ENCODE measurements around the gene PAX7.

The PAX7 gene

DNA sequence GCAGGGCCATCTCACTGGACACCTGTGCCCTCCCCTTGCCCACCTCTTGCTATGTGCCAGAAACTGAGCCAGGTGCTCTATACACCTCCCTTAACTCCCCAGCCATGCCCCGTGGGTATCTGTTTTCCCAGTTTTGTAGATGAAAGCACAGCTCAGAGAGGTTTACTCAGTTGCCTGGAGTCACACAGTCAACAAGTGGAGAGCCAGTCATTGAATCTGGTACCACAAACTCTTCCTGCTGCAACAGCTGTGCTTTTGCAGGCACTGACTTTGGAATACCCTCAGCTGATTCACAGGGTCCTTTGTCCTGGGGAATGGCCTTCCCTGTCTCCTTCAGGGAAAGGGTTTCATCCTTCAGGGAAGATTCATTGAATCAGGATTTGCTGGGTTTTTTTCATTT lies 22.1 kb downstream of the PAX7 start:
- no peak for DNase-seq
- TF ChIP-seq GATA1 (IDR thresholded peaks at IDR 0.05; ENCODE audit: low read depth, low read length), result no peak
- TF ChIP-seq POLR2A (IDR thresholded peaks at IDR 0.05; ENCODE audit: low read length), result no peak

DNA sequence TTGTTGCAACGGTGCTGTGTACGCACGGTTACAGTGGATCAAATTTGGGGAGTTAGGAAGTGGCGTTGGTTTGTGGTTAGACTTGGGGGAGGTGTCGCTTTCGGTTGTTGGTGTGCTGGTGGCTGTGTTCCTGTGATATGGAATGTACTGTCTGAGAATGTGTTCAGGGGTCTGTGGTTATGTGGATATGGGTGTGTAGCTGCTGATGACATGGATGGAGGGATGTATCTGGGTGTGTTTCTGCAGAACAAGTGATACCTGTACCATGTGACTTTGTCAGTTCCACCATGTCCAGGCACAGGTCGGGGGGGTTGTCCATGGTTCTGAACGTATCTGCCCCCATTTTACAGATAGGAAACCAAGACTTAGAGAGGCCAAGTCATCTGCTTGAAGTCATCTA lies 22.7 kb downstream of the PAX7 start:
- no peak for TF ChIP-seq POLR2A (IDR thresholded peaks at IDR 0.05; ENCODE audit: low read length)
- no peak for TF ChIP-seq GATA1 (IDR thresholded peaks at IDR 0.05; ENCODE audit: low read depth, low read length)
- DNase-seq, result no peak

DNA sequence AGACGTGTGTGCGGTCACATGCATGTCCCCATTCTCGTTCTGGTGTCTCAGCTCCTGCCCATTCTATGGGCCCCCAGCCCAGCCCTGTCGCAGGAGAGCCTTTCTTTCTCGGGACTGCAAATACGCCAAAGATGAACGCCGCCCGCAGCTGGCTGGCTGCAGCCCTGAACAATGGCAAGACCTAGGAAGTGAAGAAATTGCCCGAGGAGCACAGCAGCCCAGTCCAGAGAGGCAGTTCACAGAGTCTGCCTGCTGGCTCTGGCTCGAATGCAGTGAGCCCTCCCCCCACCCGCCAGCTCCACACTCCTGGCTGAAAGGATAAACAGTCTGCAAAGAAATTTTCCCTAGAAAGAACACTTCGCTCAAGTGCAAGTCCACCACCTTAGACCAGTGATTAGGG lies 23.3 kb downstream of the PAX7 start:
- no peak for DNase-seq
- TF ChIP-seq POLR2A (IDR thresholded peaks at IDR 0.05; ENCODE audit: low read length) (no peak), GATA1 (IDR thresholded peaks at IDR 0.05; ENCODE audit: low read depth, low read length) (no peak)

DNA sequence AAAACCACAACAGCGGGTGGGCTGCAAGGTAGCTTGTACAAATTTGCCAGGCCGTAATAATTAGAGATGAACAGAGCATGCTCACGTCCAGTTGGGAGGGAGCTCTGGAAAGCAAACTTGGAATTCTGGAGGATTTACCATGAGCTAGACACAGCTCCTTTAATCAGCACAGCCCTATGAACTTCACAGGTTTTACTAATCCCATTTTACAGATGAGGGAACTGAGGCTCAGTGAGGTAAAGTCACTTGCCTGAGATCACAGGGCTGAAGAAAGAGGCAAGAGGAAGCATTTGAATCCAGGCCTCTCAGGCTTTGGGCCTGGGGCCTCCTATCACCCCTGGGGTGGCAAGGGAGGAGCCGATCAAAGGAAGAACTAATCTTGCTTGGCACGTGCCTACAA lies 24.0 kb downstream of the PAX7 start:
- no peak for DNase-seq
- TF ChIP-seq POLR2A (IDR thresholded peaks at IDR 0.05; ENCODE audit: low read length) (no peak), GATA1 (IDR thresholded peaks at IDR 0.05; ENCODE audit: low read depth, low read length) (no peak)

DNA sequence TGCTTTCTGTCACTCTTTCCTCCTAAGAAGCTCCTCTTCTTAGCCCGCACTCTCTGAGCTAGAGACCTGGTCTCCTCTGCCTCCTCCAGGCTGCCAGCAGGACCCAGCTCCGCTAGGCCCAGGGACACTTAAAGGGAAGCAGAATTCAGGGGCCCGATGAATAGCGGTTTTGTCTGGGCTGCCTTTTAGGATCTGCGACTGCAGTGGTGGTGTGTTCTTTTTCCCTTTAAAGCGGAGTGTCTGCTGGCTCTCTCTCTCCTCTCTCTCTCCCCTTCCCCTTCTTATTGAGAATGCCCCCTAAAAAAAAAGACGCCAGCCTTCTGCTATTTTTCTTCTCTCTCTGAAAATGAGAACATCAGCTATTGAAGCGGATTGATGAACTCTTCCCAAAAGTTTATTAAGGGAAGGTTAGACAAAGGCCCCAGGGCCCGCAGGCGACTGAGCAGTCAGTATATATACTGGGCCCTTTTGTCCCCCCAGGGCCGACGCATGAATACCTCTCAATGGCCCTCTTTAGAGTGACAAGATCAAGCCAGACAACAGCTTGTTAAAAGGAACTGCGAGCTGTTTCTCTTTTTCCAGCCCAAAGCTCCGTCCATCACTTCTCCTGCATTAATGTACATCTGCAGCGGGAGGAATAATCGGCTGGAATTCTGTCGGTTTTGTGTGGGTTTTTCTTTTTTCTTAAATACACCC lies 27.0 kb downstream of the PAX7 start:
- no peak for TF ChIP-seq GATA1 (IDR thresholded peaks at IDR 0.05; ENCODE audit: low read depth, low read length)
- TF ChIP-seq POLR2A (IDR thresholded peaks at IDR 0.05; ENCODE audit: low read length), result no peak
- no peak for DNase-seq

DNA sequence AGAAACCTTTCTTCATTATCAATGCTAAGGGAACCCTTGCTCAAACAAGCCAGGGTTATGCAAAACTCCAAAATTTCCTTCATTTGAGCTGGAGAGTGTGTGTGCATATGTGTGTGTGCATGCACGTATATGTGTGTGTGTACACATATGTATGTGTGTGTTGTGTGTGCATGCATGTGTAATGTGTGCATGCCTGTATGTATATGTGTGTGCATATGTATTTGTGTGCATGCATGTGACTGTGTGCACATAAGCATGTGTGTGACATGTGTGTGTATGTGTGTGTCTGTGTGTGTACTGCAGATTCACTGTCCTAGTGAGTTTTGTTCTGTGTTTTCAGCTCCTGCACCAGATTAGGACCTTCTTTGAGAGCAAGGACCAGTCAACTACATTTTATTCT lies 28.2 kb downstream of the PAX7 start:
- no peak for DNase-seq
- TF ChIP-seq GATA1 (IDR thresholded peaks at IDR 0.05; ENCODE audit: low read depth, low read length), result no peak
- no peak for TF ChIP-seq POLR2A (IDR thresholded peaks at IDR 0.05; ENCODE audit: low read length)

DNA sequence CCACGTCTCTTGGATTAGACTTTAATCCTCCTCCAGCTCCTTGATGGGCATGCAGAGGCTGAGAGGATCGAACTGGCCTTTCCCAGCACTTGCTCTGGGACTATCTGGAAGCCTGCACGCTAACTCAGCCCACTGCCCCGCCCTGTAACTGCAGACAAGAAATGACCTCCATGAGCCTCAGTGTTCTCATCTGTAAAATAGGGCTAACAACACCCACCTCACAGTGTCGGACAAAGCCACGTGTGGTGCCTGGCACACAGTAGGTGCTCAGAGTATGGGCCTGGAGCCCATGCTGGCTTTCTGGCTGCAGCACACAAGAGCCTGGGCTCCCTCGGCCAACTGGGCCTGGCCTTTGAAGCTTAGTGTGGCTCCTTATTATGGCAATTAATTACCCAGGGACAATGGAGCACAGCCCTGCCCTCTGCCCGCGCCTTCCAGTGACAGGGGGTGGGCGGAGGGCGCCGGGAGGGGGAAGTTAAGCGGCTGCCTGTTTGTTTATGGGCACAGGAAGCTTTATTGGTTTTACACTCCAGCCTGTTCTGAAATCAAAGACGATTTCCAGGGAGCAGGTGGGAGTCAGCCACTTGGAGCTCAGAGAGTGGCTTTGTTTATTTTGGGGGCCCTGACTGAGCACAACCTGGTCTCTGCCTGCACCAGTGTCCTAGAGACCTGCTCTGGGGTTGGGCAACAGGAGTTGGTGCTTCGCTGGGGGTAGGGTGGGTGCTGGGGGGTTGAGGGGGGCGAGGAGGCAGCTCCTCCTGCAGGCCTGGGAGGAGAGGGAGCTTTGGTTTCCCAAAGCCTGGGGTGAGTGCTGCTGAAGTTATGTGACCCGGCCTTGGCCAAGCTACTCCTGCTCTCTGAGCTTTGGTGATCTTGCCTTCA lies 31.0 kb downstream of the PAX7 start:
- TF ChIP-seq POLR2A (IDR thresholded peaks at IDR 0.05; ENCODE audit: low read length), result no peak
- no peak for TF ChIP-seq GATA1 (IDR thresholded peaks at IDR 0.05; ENCODE audit: low read depth, low read length)
- no peak for DNase-seq

DNA sequence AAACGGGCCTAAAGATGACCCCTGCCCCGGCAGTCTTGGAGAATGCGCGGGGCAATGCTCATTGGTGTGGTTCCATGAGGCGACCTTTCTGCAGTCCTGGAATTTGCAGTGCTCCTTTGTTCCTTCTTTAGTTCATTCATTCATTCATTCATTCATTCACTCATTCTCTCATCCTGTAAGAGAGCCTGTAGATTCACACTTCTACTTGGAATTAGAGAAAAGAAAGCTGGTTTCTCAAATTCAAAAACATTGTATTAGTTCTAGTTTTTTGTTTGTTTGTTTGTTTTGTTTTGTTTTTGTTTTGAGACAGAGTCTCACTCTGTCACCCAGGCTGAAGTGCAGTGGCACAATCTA lies 31.6 kb downstream of the PAX7 start:
- no peak for TF ChIP-seq POLR2A (IDR thresholded peaks at IDR 0.05; ENCODE audit: low read length)
- no peak for TF ChIP-seq GATA1 (IDR thresholded peaks at IDR 0.05; ENCODE audit: low read depth, low read length)
- DNase-seq, result no peak

DNA sequence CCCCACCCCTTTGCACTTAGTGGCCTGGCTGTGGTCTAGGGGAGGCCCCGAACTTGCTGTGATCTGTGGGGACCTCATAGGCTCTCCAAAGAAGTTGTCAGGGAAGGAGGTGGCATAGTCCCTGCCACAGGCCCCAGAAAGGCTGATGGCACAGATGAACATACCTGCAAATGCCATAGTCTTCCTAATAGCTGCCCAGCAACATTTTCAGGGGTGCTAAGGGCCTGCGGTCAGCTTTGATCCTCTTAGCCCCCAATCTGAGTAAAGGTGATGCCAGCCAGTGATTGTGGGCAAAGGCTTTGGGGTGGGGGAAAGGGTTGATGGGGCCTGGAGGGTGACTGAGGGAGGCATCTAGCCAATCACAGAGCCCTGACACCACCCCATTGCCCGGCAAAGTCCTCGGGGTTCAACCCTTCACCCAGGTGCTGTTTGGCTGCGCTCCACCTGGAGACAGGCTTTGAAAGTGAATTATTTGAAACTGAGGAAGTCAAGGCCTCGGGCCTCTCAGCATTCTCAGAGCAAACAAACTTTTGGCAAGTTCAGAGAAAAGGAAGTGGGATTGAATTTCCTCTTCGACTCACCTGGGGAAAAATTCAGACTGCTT lies 35.8 kb downstream of the PAX7 start:
- TF ChIP-seq GATA1 (IDR thresholded peaks at IDR 0.05; ENCODE audit: low read depth, low read length) (no peak), POLR2A (IDR thresholded peaks at IDR 0.05; ENCODE audit: low read length) (no peak)
- no peak for DNase-seq

DNA sequence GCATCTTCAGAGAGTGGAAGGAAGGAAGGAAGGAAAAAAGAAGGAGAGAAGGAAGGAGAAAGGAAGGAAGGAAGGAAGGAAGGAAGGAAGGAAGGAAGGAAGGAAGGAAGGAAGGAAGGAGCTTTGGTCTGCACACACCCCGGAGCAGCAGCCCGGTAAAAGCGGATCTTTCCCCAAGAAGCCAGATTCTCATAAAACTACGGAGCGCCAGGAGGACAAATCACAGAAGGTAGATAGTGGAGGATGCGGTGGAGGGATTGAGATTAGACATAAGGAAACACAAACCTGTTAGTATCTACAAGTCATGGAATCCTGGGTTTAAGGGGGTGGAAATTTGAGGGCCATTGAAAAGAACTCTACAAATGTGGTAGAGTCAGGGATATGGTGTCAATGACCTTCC lies 36.7 kb downstream of the PAX7 start:
- no peak for DNase-seq
- TF ChIP-seq POLR2A (IDR thresholded peaks at IDR 0.05; ENCODE audit: low read length) (no peak), GATA1 (IDR thresholded peaks at IDR 0.05; ENCODE audit: low read depth, low read length) (no peak)

DNA sequence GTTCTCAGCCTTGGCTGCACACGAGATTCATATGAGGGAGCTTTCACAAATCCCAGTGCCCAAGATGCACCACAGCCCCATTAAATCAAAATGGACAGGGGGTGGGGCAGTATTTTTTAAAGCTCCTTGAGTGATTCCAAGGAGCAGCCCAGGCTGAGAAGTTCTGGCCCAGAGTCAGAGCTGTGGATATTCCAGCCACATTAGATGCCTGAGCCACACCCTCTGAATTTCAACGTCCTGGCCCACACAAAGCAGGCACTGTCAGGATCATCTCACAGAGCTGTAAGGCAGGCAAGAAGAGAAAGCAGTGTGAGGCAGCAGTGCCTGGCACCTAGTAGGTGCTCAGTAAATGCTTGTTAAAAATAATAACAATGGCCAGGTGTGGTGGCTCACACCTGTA lies 37.4 kb downstream of the PAX7 start:
- DNase-seq, result no peak
- TF ChIP-seq POLR2A (IDR thresholded peaks at IDR 0.05; ENCODE audit: low read length), result no peak
- no peak for TF ChIP-seq GATA1 (IDR thresholded peaks at IDR 0.05; ENCODE audit: low read depth, low read length)

DNA sequence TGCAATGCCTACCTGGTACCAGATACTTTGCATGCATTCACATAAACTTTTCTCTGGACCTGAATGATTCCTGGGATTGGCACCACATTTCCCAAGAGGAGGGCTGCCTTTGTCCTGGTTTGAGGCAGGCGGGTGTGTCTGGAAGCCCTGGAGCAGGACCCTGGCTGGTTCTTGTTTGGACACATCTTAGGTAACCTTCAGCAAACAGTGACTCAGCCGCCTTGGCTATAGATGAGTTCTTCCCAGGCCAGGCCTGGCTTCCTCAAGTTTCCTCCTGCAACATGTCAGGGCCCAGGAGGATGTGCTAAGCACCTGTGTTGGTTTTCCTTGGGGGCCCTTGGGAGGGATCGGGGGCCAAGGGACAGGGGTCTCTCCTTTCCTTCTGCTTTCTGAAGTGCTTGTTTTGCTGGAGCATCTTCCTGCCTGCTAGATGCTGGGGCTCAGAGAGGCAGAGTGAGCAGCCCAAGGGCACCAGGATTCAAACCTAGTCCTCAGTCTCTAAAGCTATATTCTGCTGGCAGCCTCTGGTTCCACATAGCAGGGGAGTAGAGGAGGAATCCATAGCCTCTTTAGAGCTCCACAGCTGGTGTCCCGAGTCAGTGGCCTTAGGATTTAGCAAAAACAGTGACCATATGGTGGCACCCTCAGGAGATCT lies 38.2 kb downstream of the PAX7 start:
- no peak for DNase-seq
- TF ChIP-seq POLR2A (IDR thresholded peaks at IDR 0.05; ENCODE audit: low read length) (no peak), GATA1 (IDR thresholded peaks at IDR 0.05; ENCODE audit: low read depth, low read length) (no peak)

DNA sequence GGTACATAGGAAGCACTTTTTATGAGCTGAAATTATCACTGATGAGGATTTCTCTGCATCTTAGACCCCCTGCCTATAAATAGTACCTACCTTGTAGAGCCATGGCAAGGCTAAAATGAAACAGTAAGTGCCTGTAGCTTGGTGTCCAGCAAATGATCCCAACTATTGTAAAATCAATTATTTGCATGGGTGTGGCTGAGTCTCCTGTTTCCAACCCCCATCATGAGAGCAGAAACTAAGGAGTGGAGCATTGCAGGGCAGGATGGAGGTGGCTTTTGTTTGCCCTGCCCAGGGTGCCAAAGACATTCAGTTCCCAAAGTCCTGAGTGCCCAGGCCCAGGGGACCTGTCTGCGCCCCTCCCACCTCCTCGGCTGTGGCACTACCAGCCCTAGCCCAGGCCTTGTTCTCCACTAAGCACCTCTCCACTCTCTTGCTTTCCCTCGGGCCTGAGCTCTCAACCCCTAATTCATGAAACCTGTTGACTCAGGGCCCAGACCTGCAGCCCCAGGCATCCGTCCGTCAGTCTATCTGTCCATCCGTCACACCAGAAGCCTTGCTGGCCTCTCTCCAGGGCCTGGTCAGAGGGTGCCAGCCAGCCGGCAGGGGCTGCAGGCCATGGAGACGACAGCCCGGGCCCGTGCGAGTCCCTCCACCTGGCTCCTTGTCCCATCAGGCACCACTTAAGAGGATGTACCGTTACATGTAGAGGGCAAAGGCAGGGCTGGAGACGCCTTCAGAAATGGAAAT lies 39.6 kb downstream of the PAX7 start:
- TF ChIP-seq POLR2A (IDR thresholded peaks at IDR 0.05; ENCODE audit: low read length), result no peak
- TF ChIP-seq GATA1 (IDR thresholded peaks at IDR 0.05; ENCODE audit: low read depth, low read length), result no peak
- DNase-seq, result no peak

All from erythroblast (primary cell).